Activated naive CD8-positive, alpha-beta T cell treated with anti-CD3 and anti-CD28 coated beads, Interleukin-2, amount 50 U/mL, for 16 hours (primary cell): ENCODE data around the gene HJURP.

Experiments
- DNase-seq: peaks from one replicate; pipeline ENCODE4 v3.0.0-alpha.2; 2020; ENCODE audit warnings: low read depth, low spot score

Gene HJURP

GRCh38 chr2:233815861-233816260, 38.5 kb downstream of the HJURP start:
- no peak for DNase-seq

- DNase-seq = no peak
Measured at GRCh38 chr2:233814056-233814835, 40.1 kb downstream of the HJURP start.

- DNase-seq = no peak
Measured at GRCh38 chr2:233813236-233814055, 40.9 kb downstream of the HJURP start.

- DNase-seq = no peak
Measured at GRCh38 chr2:233811732-233812131, 42.6 kb downstream of the HJURP start.

DNA sequence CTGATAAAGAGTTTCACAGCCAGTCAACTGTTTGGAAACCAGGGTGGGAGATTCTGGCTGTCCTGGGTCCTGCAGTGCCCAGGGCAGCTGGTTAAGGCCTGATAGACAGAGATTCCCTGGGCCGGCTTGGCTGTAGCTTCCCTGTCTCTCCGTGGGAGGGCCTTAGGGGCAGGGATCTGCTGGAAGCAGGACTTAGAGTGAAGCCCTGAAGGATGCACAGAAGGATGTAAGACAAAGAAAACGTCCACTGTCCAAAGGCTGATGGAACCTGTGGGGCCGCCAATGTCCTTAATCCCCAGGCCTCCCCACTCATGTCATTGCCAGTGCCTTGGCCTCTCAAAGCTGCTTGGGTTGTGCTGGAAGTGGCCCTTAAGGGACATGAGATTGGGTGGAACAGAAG, 43.2 kb downstream of the HJURP start:
- DNase-seq = no peak

GRCh38 chr2:233810385-233810784, 44.0 kb downstream of the HJURP start:
- no peak for DNase-seq

DNA sequence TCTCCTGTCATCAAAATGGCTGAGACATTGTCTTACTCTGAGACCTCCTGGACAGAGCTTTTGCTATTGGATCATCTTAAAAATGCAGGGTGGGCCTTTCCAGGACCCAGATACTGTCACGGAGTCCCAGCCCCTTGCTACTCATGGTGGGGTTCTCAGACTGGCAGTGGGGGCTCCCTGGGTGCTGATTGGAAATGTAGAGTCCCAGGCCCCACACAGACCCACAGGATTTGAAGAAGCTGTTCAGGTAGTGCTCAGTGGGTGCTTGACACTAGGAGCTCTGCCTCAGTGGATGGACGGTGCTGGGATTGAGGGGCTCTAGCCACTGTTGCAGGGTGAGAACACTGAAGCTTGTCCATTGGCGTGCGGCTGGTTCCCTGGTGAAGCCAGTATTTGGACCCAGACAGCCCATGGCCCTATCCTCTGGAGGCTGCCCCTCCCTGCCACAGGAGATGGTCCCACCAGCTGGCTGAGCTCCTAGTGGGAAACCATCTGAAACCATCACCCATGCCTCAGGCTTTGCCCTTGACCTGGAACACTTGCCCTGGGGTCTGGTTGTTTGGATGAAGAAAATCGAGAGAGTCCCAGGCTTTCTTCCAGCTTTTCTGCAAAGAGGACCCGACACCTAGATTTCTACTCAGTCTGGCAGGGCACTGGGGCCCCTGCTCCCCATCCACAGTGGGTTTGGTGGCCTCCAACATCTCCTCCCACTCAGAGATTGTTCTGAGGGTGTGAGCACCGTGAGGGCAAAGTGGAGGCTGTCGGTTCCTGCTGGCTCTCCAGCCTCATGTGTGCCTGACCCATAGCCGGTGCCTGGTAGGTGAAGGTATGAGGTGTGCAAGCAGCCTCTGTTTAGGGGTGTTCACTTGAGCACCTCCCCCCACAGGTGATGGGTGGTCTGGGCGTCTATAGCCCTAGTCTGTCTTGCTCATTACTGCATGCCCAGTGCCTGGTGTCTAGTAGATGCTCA, 46.1 kb downstream of the HJURP start:
- DNase-seq = no peak

DNA sequence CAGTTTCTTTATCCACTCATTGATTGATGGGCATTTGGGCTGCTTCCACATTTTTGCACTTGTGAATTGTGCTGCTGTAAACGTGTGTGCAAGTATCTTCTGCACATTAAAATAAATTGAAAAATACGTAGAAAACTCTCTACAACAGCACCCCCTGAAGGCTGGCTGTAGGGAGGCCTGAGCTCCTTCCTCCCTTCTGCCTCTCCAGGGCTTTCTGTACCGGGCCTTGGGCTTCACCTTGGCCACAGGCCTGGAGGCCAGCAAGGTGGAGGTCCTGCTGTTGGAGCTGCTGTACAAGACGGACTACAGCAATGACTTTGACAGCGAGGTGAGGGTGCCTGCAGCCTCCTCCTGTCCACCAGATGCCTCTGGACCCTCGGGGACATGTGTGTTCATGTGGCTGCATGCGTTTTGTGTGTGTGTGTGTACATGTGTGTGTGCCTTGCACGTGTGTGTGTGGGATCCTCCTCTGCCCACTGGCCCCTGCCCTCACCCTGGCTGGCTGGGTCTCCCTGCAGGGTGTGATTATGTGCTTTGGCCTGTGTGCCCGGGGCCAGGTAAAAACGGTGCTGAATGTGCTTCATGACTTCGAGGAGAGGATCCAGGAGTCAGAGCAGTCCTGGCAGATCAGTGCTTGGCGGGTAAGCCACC, 47.0 kb downstream of the HJURP start:
- DNase-seq = no peak

DNA sequence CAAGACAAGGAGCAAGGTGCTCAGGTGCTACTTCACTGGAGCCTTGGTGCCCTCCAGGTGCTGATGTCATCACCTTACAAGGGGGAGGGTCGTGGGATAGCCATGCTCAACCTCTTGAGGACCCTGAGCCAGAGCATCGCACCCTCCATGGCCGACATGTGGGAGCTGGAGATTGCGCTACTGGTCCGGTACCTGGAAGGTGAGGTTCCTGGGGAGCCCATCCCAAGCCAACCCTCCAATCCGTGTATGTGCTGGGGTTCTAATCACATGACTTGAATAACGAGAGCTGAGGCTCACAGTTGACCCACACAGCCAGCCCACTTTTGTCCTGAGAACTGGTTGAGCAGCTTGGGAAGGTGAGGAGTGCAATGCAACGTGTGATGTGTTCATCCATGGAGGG, 50.3 kb downstream of the HJURP start:
- no peak for DNase-seq

- DNase-seq = no peak
Measured at GRCh38 chr2:233803292-233803911, 50.9 kb downstream of the HJURP start.

DNA sequence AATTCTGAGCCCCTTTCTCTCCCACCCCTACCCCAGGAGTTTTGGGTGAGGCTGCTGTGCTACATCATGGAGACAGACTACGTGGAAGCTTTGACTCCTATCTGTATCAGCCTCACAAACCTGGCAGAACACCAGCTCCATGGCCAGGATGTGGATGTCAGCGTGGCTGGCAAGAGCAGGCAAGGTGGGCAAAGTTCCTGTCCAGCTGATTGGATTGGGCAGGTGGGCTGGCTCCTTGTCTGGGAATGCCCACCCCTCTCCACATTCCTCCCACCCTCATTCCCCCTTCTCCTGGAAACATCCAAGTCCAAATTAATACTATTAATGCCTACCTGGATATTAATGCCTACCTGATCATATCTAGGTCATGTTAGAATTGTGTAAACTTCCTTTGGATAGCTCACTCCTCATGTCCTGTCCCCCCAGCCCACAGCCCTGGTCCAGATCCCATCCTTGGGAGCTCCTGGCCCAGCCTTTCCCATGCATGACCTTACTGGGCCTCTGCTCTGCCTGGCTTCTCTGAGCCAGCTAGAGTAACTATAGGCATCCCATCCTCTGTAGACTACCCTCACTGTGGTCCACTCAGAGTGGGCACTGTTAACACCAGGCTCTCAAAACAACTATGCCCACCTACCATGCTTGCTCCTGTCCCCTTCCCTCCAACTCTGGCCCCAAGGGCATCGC, 52.1 kb downstream of the HJURP start:
- no peak for DNase-seq

GRCh38 chr2:233801357-233802131, 52.8 kb downstream of the HJURP start:
- no peak for DNase-seq

GRCh38 chr2:233800208-233800607, 54.1 kb downstream of the HJURP start:
- DNase-seq = no peak

DNA sequence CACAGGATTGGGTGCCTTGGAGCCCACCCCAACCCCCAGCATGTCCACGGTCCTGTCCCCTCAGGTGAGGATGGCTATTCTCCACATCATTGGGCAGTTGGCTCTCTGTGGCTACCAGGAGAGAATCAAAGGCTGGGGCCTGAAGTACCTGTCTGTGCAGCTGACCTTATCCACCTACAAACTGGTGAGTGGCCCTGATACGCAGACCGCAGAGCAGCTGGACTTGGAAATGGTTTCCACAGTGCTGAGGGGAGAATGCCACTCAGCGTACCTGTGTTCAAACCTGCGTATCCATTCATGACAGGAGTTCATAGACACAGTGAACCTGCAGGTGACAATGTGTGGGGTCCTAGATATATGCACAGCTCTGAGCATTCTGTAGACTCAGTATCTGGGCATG, 54.6 kb downstream of the HJURP start:
- DNase-seq = no peak

GRCh38 chr2:233799087-233799665, 55.2 kb downstream of the HJURP start:
- no peak for DNase-seq

- DNase-seq = no peak
Measured at GRCh38 chr2:233798335-233799086, 55.8 kb downstream of the HJURP start.

GRCh38 chr2:233796254-233796653, 58.1 kb downstream of the HJURP start:
- no peak for DNase-seq

DNA sequence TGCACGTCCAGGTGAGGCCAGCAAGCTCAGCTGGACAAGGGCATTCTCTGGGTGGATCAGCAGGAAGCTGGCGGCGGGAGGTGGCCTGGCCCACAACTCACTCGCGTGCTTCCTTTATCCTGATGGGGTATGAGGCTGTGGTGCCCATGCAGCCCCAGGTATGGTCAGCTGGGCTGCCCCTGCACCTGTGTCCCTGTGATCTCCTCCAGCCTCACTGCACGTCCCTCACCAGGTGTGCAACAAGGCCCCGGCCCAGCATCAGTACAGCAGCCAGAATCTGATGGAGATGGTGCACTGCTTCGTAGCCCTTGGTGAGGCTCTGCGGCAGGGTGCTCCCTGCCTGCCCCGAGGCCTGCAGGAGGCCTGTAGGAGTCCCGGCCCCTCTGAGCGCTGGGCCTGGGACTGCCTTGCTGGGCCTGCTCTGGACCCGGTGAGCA, 58.6 kb downstream of the HJURP start:
- no peak for DNase-seq
